ENCODE measurements around the gene KIF1A.

The KIF1A gene

GRCh38 chr2:240732911-240733622, 87.0 kb downstream of the KIF1A start:
- DNase-seq (ENCODE audit: low read depth) = no peak

GRCh38 chr2:240732184-240732583, 87.8 kb downstream of the KIF1A start:
- DNase-seq (ENCODE audit: low read depth) = no peak

- DNase-seq (ENCODE audit: low read depth) = no peak
Measured at GRCh38 chr2:240731178-240731545, 88.9 kb downstream of the KIF1A start.

- DNase-seq (ENCODE audit: low read depth) = no peak
Measured at GRCh38 chr2:240730501-240731177, 89.4 kb downstream of the KIF1A start.

- DNase-seq (ENCODE audit: low read depth) = no peak
Measured at GRCh38 chr2:240728827-240729226, 91.2 kb downstream of the KIF1A start.

- DNase-seq (ENCODE audit: low read depth) = no peak
Measured at GRCh38 chr2:240728361-240728760, 91.7 kb downstream of the KIF1A start.

GRCh38 chr2:240727913-240728312, 92.1 kb downstream of the KIF1A start:
- no peak for DNase-seq (ENCODE audit: low read depth)

GRCh38 chr2:240727439-240727838, 92.6 kb downstream of the KIF1A start:
- DNase-seq (ENCODE audit: low read depth) = no peak

GRCh38 chr2:240726876-240727275, 93.1 kb downstream of the KIF1A start:
- DNase-seq (ENCODE audit: low read depth) = no peak

- no peak for DNase-seq (ENCODE audit: low read depth)
Measured at GRCh38 chr2:240725671-240726070, 94.3 kb downstream of the KIF1A start.

GRCh38 chr2:240725266-240725665, 94.8 kb downstream of the KIF1A start:
- DNase-seq (ENCODE audit: low read depth) = no peak

GRCh38 chr2:240724431-240724830, 95.6 kb downstream of the KIF1A start:
- no peak for DNase-seq (ENCODE audit: low read depth)

GRCh38 chr2:240723851-240724250, 96.2 kb downstream of the KIF1A start:
- DNase-seq (ENCODE audit: low read depth) = no peak

GRCh38 chr2:240722796-240723735, 97.0 kb downstream of the KIF1A start:
- no peak for DNase-seq (ENCODE audit: low read depth)

- no peak for DNase-seq (ENCODE audit: low read depth)
Measured at GRCh38 chr2:240722376-240722775, 97.6 kb downstream of the KIF1A start.

- DNase-seq (ENCODE audit: low read depth) = no peak
Measured at GRCh38 chr2:240721596-240722180, 98.3 kb downstream of the KIF1A start.

GRCh38 chr2:240720686-240721595, 99.1 kb downstream of the KIF1A start:
- no peak for DNase-seq (ENCODE audit: low read depth)

- no peak for DNase-seq (ENCODE audit: low read depth)
Measured at GRCh38 chr2:240719676-240720545, 100.1 kb downstream of the KIF1A start.

- DNase-seq (ENCODE audit: low read depth) = no peak
Measured at GRCh38 chr2:240718896-240719490, 101.0 kb downstream of the KIF1A start.

All from activated T-helper 1 cell treated with Interleukin-2 at 50 U/mL for 16 hours (primary cell).